ENCODE measurements around the gene RCE1.
"Not testable (repeated sequence)": the region's sequence is repeated elsewhere in the genome, so short reads cannot be mapped to it uniquely, and the experiment has no call there.

The RCE1 gene

GRCh38 chr11:66815646-66816045 lies 27.6 kb upstream of the RCE1 start:
- WGBS (ENCODE audit: insufficient coverage), result 71% methylated on average over 1 of the region's 1 CpG
- Histone ChIP-seq H3K4me3 (ENCODE audit: control insufficient read depth in 1 of 7, extremely low read depth in 1 of 7, insufficient read depth in 4 of 7, low read depth in 2 of 7, low read length in 6 of 7) (no peak overlapping the region), H3K27me3 (replicated peaks in 2 of 5; ENCODE audit: control insufficient read depth in 4 of 5, insufficient read depth in 5 of 5, low read length in 4 of 5) (no peaks in the 10 kb centered on the region), H3K36me3 (ENCODE audit: control insufficient read depth in 4 of 4, insufficient read depth in 4 of 4, low read length in 3 of 4) (no peaks in the 10 kb centered on the region), H3K27ac (ENCODE audit: insufficient read depth in 1 of 2, low read depth in 1 of 2, low read length in 2 of 2, poor library complexity in 1 of 2, severe bottlenecking in 2 of 2) (no peak overlapping the region), H3K4me1 (ENCODE audit: control extremely low read depth in 1 of 4, control insufficient read depth in 4 of 4, insufficient read depth in 4 of 4, low read length in 3 of 4) (no peaks in the 10 kb centered on the region), H3K9me3 (ENCODE audit: control extremely low read depth in 1 of 5, control insufficient read depth in 4 of 5, insufficient read depth in 2 of 5, low read depth in 1 of 5, low read length in 4 of 5) (no peaks in the 10 kb centered on the region)
- POLR2A ChIA-PET, result no interaction called here
- DNase-seq, result no peak
- CTCF ChIA-PET, result interaction anchor here (1.1 kb wide), 1 partner anchor 9 kb away, joined by 3 read pairs; no protein-coding TSS in a partner anchor

- H3K36me3 ChIP-seq (ENCODE audit: control insufficient read depth in 4 of 4, insufficient read depth in 4 of 4, low read length in 3 of 4), result no peaks in the 10 kb centered on the region
- H3K4me1 ChIP-seq (ENCODE audit: control extremely low read depth in 1 of 4, control insufficient read depth in 4 of 4, insufficient read depth in 4 of 4, low read length in 3 of 4), result no peaks in the 10 kb centered on the region
- no peaks in the 10 kb centered on the region for H3K9me3 ChIP-seq (ENCODE audit: control extremely low read depth in 1 of 5, control insufficient read depth in 4 of 5, insufficient read depth in 2 of 5, low read depth in 1 of 5, low read length in 4 of 5)
- H3K27ac ChIP-seq (ENCODE audit: insufficient read depth in 1 of 2, low read depth in 1 of 2, low read length in 2 of 2, poor library complexity in 1 of 2, severe bottlenecking in 2 of 2), result no peak overlapping the region
- no peaks in the 10 kb centered on the region for H3K27me3 ChIP-seq (replicated peaks in 2 of 5; ENCODE audit: control insufficient read depth in 4 of 5, insufficient read depth in 5 of 5, low read length in 4 of 5)
- no peak for DNase-seq
- CTCF ChIA-PET, result interaction anchor here (1.2 to 1.4 kb wide), 2 partner anchors 11 to 16 kb away, joined by 3 read pairs; no protein-coding TSS in a partner anchor
- POLR2A ChIA-PET, result no interaction called here
- no peak overlapping the region for H3K4me3 ChIP-seq (ENCODE audit: control insufficient read depth in 1 of 7, extremely low read depth in 1 of 7, insufficient read depth in 4 of 7, low read depth in 2 of 7, low read length in 6 of 7)
- WGBS (ENCODE audit: insufficient coverage), result 100% methylated on average over 2 of the region's 3 CpGs
Observed at GRCh38 chr11:66818231-66818955, 24.8 kb upstream of the RCE1 start.

- Histone ChIP-seq H3K9me3 (ENCODE audit: control extremely low read depth in 1 of 5, control insufficient read depth in 4 of 5, insufficient read depth in 2 of 5, low read depth in 1 of 5, low read length in 4 of 5) (no peaks in the 10 kb centered on the region), H3K27ac (ENCODE audit: insufficient read depth in 1 of 2, low read depth in 1 of 2, low read length in 2 of 2, poor library complexity in 1 of 2, severe bottlenecking in 2 of 2) (no peak overlapping the region), H3K4me3 (ENCODE audit: control insufficient read depth in 1 of 7, extremely low read depth in 1 of 7, insufficient read depth in 4 of 7, low read depth in 2 of 7, low read length in 6 of 7) (no peak overlapping the region), H3K36me3 (ENCODE audit: control insufficient read depth in 4 of 4, insufficient read depth in 4 of 4, low read length in 3 of 4) (no peaks in the 10 kb centered on the region), H3K27me3 (replicated peaks in 2 of 5; ENCODE audit: control insufficient read depth in 4 of 5, insufficient read depth in 5 of 5, low read length in 4 of 5) (no peaks in the 10 kb centered on the region), H3K4me1 (ENCODE audit: control extremely low read depth in 1 of 4, control insufficient read depth in 4 of 4, insufficient read depth in 4 of 4, low read length in 3 of 4) (no peaks in the 10 kb centered on the region)
- 100% methylated on average over 2 of the region's 3 CpGs for WGBS (ENCODE audit: insufficient coverage)
- ChIA-PET CTCF (interaction anchor here (1.3 kb wide), 1 partner anchor 18 kb away, joined by 3 read pairs; no protein-coding TSS in a partner anchor), POLR2A (no interaction called here)
- no peak for DNase-seq
Observed at GRCh38 chr11:66820381-66820780, 22.9 kb upstream of the RCE1 start.

DNA sequence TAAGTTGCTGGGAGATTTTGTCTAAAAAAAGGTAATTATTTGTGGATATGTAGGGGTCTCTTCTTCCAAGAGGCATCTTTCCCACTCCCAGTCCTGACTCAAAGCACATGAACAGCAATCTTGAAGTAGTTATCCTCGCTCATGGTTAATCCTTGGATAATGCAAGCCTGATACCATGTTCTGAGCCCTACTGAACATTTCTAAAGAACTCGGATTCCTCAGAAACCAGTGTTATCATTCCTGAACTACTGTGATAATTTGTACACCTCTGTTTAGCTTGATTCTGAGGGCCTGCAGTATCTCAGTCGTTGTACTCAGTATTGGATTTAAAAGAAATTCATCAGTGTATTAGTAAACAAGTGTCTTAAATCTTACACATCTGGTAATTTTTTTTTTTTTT lies 22.3 kb upstream of the RCE1 start:
- CTCF ChIA-PET, result interaction anchor here (1.3 to 1.7 kb wide), 2 partner anchors 15 to 19 kb away, joined by 3 read pairs; no protein-coding TSS in a partner anchor
- Histone ChIP-seq H3K27me3 (replicated peaks in 2 of 5; ENCODE audit: control insufficient read depth in 4 of 5, insufficient read depth in 5 of 5, low read length in 4 of 5) (no peaks in the 10 kb centered on the region), H3K4me3 (ENCODE audit: control insufficient read depth in 1 of 7, extremely low read depth in 1 of 7, insufficient read depth in 4 of 7, low read depth in 2 of 7, low read length in 6 of 7) (no peak overlapping the region), H3K27ac (ENCODE audit: insufficient read depth in 1 of 2, low read depth in 1 of 2, low read length in 2 of 2, poor library complexity in 1 of 2, severe bottlenecking in 2 of 2) (no peak overlapping the region), H3K4me1 (ENCODE audit: control extremely low read depth in 1 of 4, control insufficient read depth in 4 of 4, insufficient read depth in 4 of 4, low read length in 3 of 4) (no peaks in the 10 kb centered on the region), H3K9me3 (ENCODE audit: control extremely low read depth in 1 of 5, control insufficient read depth in 4 of 5, insufficient read depth in 2 of 5, low read depth in 1 of 5, low read length in 4 of 5) (no peaks in the 10 kb centered on the region), H3K36me3 (ENCODE audit: control insufficient read depth in 4 of 4, insufficient read depth in 4 of 4, low read length in 3 of 4) (no peaks in the 10 kb centered on the region)
- 100% methylated on average over 2 of the region's 3 CpGs for WGBS (ENCODE audit: insufficient coverage)
- POLR2A ChIA-PET, result no interaction called here
- DNase-seq, result no peak

DNA sequence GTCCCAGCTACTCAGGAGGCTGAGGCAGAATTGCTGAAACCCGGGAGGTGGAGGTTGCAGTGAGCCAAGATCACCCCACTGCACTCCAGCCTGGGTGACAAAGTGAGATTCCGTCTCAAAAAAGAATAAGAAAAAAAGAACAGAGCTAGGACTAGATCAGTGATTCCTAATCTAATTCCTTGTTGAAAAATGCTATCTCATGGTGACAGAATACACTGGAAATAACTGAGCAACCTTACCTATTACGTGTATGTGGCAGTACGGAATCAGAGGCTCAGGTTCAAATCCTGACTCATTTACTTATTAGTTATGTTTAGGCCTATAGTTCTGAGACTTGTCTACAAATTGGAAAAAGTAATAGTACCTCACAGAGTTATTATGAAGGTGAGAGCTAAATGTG lies 19.5 kb upstream of the RCE1 start:
- no peak for DNase-seq
- Histone ChIP-seq H3K27me3 (replicated peaks in 2 of 5; ENCODE audit: control insufficient read depth in 4 of 5, insufficient read depth in 5 of 5, low read length in 4 of 5) (no peaks in the 10 kb centered on the region), H3K4me3 (ENCODE audit: control insufficient read depth in 1 of 7, extremely low read depth in 1 of 7, insufficient read depth in 4 of 7, low read depth in 2 of 7, low read length in 6 of 7) (no peak overlapping the region), H3K9me3 (ENCODE audit: control extremely low read depth in 1 of 5, control insufficient read depth in 4 of 5, insufficient read depth in 2 of 5, low read depth in 1 of 5, low read length in 4 of 5) (no peaks in the 10 kb centered on the region), H3K27ac (ENCODE audit: insufficient read depth in 1 of 2, low read depth in 1 of 2, low read length in 2 of 2, poor library complexity in 1 of 2, severe bottlenecking in 2 of 2) (no peak overlapping the region), H3K4me1 (ENCODE audit: control extremely low read depth in 1 of 4, control insufficient read depth in 4 of 4, insufficient read depth in 4 of 4, low read length in 3 of 4) (no peaks in the 10 kb centered on the region), H3K36me3 (ENCODE audit: control insufficient read depth in 4 of 4, insufficient read depth in 4 of 4, low read length in 3 of 4) (no peaks in the 10 kb centered on the region)
- ChIA-PET POLR2A (no interaction called here), CTCF (interaction anchor here (0.7 kb wide), 1 partner anchor 10 kb away, joined by 3 read pairs; no protein-coding TSS in a partner anchor)
- 100% methylated on average over 3 of the region's 4 CpGs for WGBS (ENCODE audit: insufficient coverage)

- CTCF ChIA-PET; H3K27me3 ChIP-seq (replicated peaks in 2 of 5; ENCODE audit: control insufficient read depth in 4 of 5, insufficient read depth in 5 of 5, low read length in 4 of 5); H3K4me3 ChIP-seq (ENCODE audit: control insufficient read depth in 1 of 7, extremely low read depth in 1 of 7, insufficient read depth in 4 of 7, low read depth in 2 of 7, low read length in 6 of 7); POLR2A ChIA-PET; H3K27ac ChIP-seq (ENCODE audit: insufficient read depth in 1 of 2, low read depth in 1 of 2, low read length in 2 of 2, poor library complexity in 1 of 2, severe bottlenecking in 2 of 2); H3K4me1 ChIP-seq (ENCODE audit: control extremely low read depth in 1 of 4, control insufficient read depth in 4 of 4, insufficient read depth in 4 of 4, low read length in 3 of 4); H3K9me3 ChIP-seq (ENCODE audit: control extremely low read depth in 1 of 5, control insufficient read depth in 4 of 5, insufficient read depth in 2 of 5, low read depth in 1 of 5, low read length in 4 of 5); DNase-seq; H3K36me3 ChIP-seq (ENCODE audit: control insufficient read depth in 4 of 4, insufficient read depth in 4 of 4, low read length in 3 of 4): not testable (repeated sequence)
- WGBS (ENCODE audit: insufficient coverage), result 100% methylated on average over 1 of the region's 4 CpGs
Observed at GRCh38 chr11:66824573-66824972, 18.7 kb upstream of the RCE1 start.

DNA sequence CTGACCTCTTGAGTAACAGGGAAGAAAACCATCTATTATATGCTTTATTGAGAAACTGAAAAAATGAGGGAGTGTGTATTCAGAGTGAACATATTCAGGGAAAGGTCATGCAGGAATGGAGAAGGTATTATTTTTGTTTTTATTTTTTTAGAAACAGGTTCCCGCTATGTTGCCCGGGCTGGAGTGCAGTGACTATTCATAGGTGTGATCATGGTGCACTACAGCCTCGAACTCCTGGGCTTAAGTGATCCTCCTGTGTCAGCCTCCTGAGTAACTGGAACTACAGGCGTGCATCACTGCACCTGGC lies 8.7 kb upstream of the RCE1 start:
- no peaks in the 10 kb centered on the region for H3K4me1 ChIP-seq (ENCODE audit: control extremely low read depth in 1 of 4, control insufficient read depth in 4 of 4, insufficient read depth in 4 of 4, low read length in 3 of 4)
- CTCF ChIA-PET, result interaction anchor here (0.9 to 11.5 kb wide), 11 partner anchors 8 to 416 kb away, joined by 3 to 152 read pairs (median 3); no protein-coding TSS in a partner anchor
- WGBS (ENCODE audit: insufficient coverage), result 81% methylated on average over 4 of the region's 4 CpGs

More for the DNA sequence above, 8.7 kb upstream of the RCE1 start:
- Histone ChIP-seq H3K36me3 (ENCODE audit: control insufficient read depth in 4 of 4, insufficient read depth in 4 of 4, low read length in 3 of 4) (peaks cover 0 to 8% (median 2%) of the 10 kb centered on the region in 4 experiments), H3K4me3 (ENCODE audit: control insufficient read depth in 1 of 7, extremely low read depth in 1 of 7, insufficient read depth in 4 of 7, low read depth in 2 of 7, low read length in 6 of 7) (no peak overlapping the region), H3K9me3 (ENCODE audit: control extremely low read depth in 1 of 5, control insufficient read depth in 4 of 5, insufficient read depth in 2 of 5, low read depth in 1 of 5, low read length in 4 of 5) (no peaks in the 10 kb centered on the region), H3K27ac (ENCODE audit: insufficient read depth in 1 of 2, low read depth in 1 of 2, low read length in 2 of 2, poor library complexity in 1 of 2, severe bottlenecking in 2 of 2) (no peak overlapping the region), H3K27me3 (replicated peaks in 2 of 5; ENCODE audit: control insufficient read depth in 4 of 5, insufficient read depth in 5 of 5, low read length in 4 of 5) (no peaks in the 10 kb centered on the region)
- POLR2A ChIA-PET, result interaction anchor here (0.6 kb wide), 1 partner anchor 207 kb away, joined by 3 read pairs; no protein-coding TSS in a partner anchor
- DNase-seq, result no peak
